ELR (cell line): Measurements from ENCODE around the gene LETM1.
A peak's percentile ranks its signal among the peaks of the same experiment; 100 is the strongest.

Experiments used
- DNase-seq: peaks from one replicate; pipeline ENCODE4 v3.0.0-alpha.2; 2015; ENCODE audit warnings: low read depth

Gene LETM1

GRCh38 chr4:1795299-1796195, 60.4 kb downstream of the LETM1 start:
- no peak for DNase-seq

- DNase-seq, result no peak
Measured at GRCh38 chr4:1794809-1795298, 61.1 kb downstream of the LETM1 start.

GRCh38 chr4:1793940-1794808, 61.8 kb downstream of the LETM1 start:
- DNase-seq, result no peak

- peak; percentile 31 for DNase-seq
Measured at GRCh38 chr4:1793496-1793840, 62.5 kb downstream of the LETM1 start.

- peak; percentile 42 for DNase-seq
Measured at GRCh38 chr4:1792832-1793495, 63.0 kb downstream of the LETM1 start, which contains the start of gene FGFR3. TSS of gene FGFR3 (plus strand) at chr4:1793293. CDS start at chr4:1793935, 642 bp downstream.

- DNase-seq, result no peak
Measured at GRCh38 chr4:1792158-1792831, 63.7 kb downstream of the LETM1 start.

- DNase-seq, result no peak
Measured at GRCh38 chr4:1790005-1790404, 66.0 kb downstream of the LETM1 start.

- no peak for DNase-seq
Measured at GRCh38 chr4:1789552-1789951, 66.4 kb downstream of the LETM1 start.

- DNase-seq, result no peak
Measured at GRCh38 chr4:1788254-1788973, 67.5 kb downstream of the LETM1 start.

- DNase-seq, result no peak
Measured at GRCh38 chr4:1787411-1788077, 68.4 kb downstream of the LETM1 start.

GRCh38 chr4:1786544-1787362, 69.2 kb downstream of the LETM1 start:
- DNase-seq, result no peak

GRCh38 chr4:1785592-1785991, 70.4 kb downstream of the LETM1 start:
- DNase-seq, result no peak

GRCh38 chr4:1784789-1785591, 71.0 kb downstream of the LETM1 start:
- DNase-seq, result no peak

- no peak for DNase-seq
Measured at GRCh38 chr4:1784395-1784788, 71.6 kb downstream of the LETM1 start.

- DNase-seq, result no peak
Measured at GRCh38 chr4:1783970-1784369, 72.0 kb downstream of the LETM1 start.

- no peak for DNase-seq
Measured at GRCh38 chr4:1783015-1783414, 72.9 kb downstream of the LETM1 start.

GRCh38 chr4:1780435-1780834, 75.5 kb downstream of the LETM1 start:
- no peak for DNase-seq

- no peak for DNase-seq
Measured at GRCh38 chr4:1779588-1780382, 76.2 kb downstream of the LETM1 start.
